GM19438 (cell line): ENCODE measurements around the gene PMM2.
A peak's percentile ranks its signal among the peaks of the same experiment; 100 is the strongest.

Experiments
- ATAC-seq: cut with Tn5 transposase; IDR thresholded peaks from one replicate; pipeline ENCODE4 v1.9.1; 2021; ENCODE audit warnings: low read depth; ENCODE audit not compliant: unreplicated experiment

Gene PMM2

GRCh38 chr16:8882725-8883377, 85.2 kb downstream of the PMM2 start:
- ATAC-seq = no peak

- no peak for ATAC-seq
Observed at GRCh38 chr16:8885674-8886592, 88.3 kb downstream of the PMM2 start.

- no peak for ATAC-seq
Observed at GRCh38 chr16:8886593-8887430, 89.2 kb downstream of the PMM2 start.

- no peak for ATAC-seq
Observed at GRCh38 chr16:8887431-8887765, 89.8 kb downstream of the PMM2 start.

GRCh38 chr16:8887952-8888560, 90.4 kb downstream of the PMM2 start:
- no peak for ATAC-seq

GRCh38 chr16:8888951-8889892, 91.6 kb downstream of the PMM2 start:
- ATAC-seq = no peak

- ATAC-seq = no peak
Observed at GRCh38 chr16:8889893-8890548, 92.4 kb downstream of the PMM2 start.

GRCh38 chr16:8890549-8890921, 92.9 kb downstream of the PMM2 start:
- no peak for ATAC-seq

- ATAC-seq = peak; percentile 32
Observed at GRCh38 chr16:8892101-8892575, 94.5 kb downstream of the PMM2 start.

- ATAC-seq = no peak
Observed at GRCh38 chr16:8893426-8893825, 95.8 kb downstream of the PMM2 start.

- no peak for ATAC-seq
Observed at GRCh38 chr16:8893976-8894690, 96.5 kb downstream of the PMM2 start.

- no peak for ATAC-seq
Observed at GRCh38 chr16:8894736-8895334, 97.2 kb downstream of the PMM2 start.

GRCh38 chr16:8898660-8899318, 101.2 kb downstream of the PMM2 start:
- ATAC-seq = no peak
